GM12878 (cell line): ENCODE measurements around the gene FNDC8. TPM values are rescaled to one million over a fixed set of nuclear protein-coding genes. Genes with fewer than 3 reads are reported as not detected.

Source experiments
- ATAC-seq: fragments of 200-7000 bp; cut with Tn5 transposase; 3 replicates; pipeline ENCODE4 v1.9.1; 2020; ENCODE audit warnings: mild to moderate bottlenecking, moderate library complexity
- BruUV-seq: library from RNA; stranded (reverse); fragments of 400-500 nt; replicated peaks from 2 replicates; lab custom pipeline; 2021; lab: Mats Ljungman, UMichigan
- CTCF ChIA-PET: fragments of 300-600 bp; sonication (Branson Sonifier 250); formaldehyde crosslinking; extraction: SDS; loops from one replicate; lab custom pipeline; 2021; ENCODE audit warnings: inconsistent platforms; lab: Yijun Ruan, JAX
- POLR2A ChIA-PET: fragments of 350-600 bp; formaldehyde crosslinking; extraction: SDS; loops from one replicate; lab custom pipeline; 2021; ENCODE audit warnings: inconsistent platforms; lab: Charles Lee
- RAD21 ChIA-PET: fragments of 300-600 bp; sonication (Branson Sonifier 250); formaldehyde crosslinking; loops from one replicate; lab custom pipeline; 2023; ENCODE audit warnings: antibody characterized with exemption; ENCODE audit not compliant: unreplicated experiment; lab: Charles Lee
- SMC1A ChIA-PET: fragments of 300-600 bp; sonication (Branson Sonifier 250); formaldehyde crosslinking; loops from one replicate; lab custom pipeline; 2023; ENCODE audit not compliant: unreplicated experiment, uncharacterized antibody; lab: Charles Lee
- DNase-seq: peaks from one replicate; pipeline ENCODE4 v3.0.0-alpha.2; 2011; ENCODE audit warnings: low read depth, low spot score
- FAIRE-seq: peaks from 3 replicates; lab custom pipeline; 2011; peaks lifted over from hg19 to GRCh38; lab: Jason Lieb, UNC
- H2AFZ ChIP-seq: 2 replicates; pipeline ENCODE4 v1.6.0; 2011; ENCODE audit warnings: low read depth, low read length, control low read depth; ENCODE audit not compliant: control insufficient read depth
- H3K27ac ChIP-seq: 2 replicates; pipeline ENCODE4 v1.5.1; 2011; ENCODE audit warnings: control low read depth; ENCODE audit not compliant: control insufficient read depth, insufficient read depth
- H3K27me3 ChIP-seq, 2 experiments: replicated peaks in 1 of 2; 2 replicates each; pipeline versions ENCODE4 v1.6.0 to v1.6.1; 2011; ENCODE audit warnings: low read length in 1 of 2; ENCODE audit not compliant: control insufficient read depth in 2 of 2, insufficient read depth in 2 of 2
- H3K36me3 ChIP-seq, 2 experiments: 2 replicates each; pipeline ENCODE4 v1.5.1; 2011; ENCODE audit warnings: low read length in 1 of 2; ENCODE audit not compliant: control insufficient read depth in 2 of 2, insufficient read depth in 2 of 2
- H3K4me1 ChIP-seq: 2 replicates; pipeline ENCODE4 v1.6.1; 2011; ENCODE audit warnings: mild to moderate bottlenecking, low read length, moderate library complexity, mixed read lengths; ENCODE audit not compliant: control insufficient read depth, insufficient read depth
- H3K4me2 ChIP-seq: 2 replicates; pipeline ENCODE4 v1.6.0; 2011; ENCODE audit warnings: control low read depth; ENCODE audit not compliant: control insufficient read depth, insufficient read depth
- H3K4me3 ChIP-seq: fragments of 200-600 bp; sonication (generic); 2 replicates; pipeline ENCODE4 v1.5.1; 2016
- H3K79me2 ChIP-seq: 2 replicates; pipeline ENCODE4 v1.6.0; 2011; ENCODE audit warnings: low read length; ENCODE audit not compliant: control insufficient read depth, insufficient read depth
- H3K9ac ChIP-seq: 2 replicates; pipeline ENCODE4 v1.8.0; 2011; ENCODE audit warnings: low read length, control low read depth, mixed read lengths; ENCODE audit not compliant: control insufficient read depth, insufficient read depth
- H3K9me3 ChIP-seq: replicated peaks from 3 replicates; pipeline ENCODE4 v1.5.1; 2011; ENCODE audit warnings: mild to moderate bottlenecking, low read length; ENCODE audit not compliant: control insufficient read depth, insufficient read depth
- H4K20me1 ChIP-seq: 2 replicates; pipeline ENCODE4 v1.6.0; 2011; ENCODE audit not compliant: control insufficient read depth, insufficient read depth
- BMI1 ChIP-seq: fragments of 450-650 bp; IDR thresholded peaks from 2 replicates; pipeline ENCODE4 v1.6.1; 2016; ENCODE audit warnings: mild to moderate bottlenecking, moderate library complexity, borderline replicate concordance
- CTCF ChIP-seq, 3 experiments: IDR thresholded peaks in 2 of 3; conservative IDR thresholded peaks in 1 of 3; 2 replicates each; pipeline ENCODE4 v1.5.1; 2011; ENCODE audit warnings: low read depth in 3 of 3, low read length in 3 of 3, mild to moderate bottlenecking in 3 of 3, control low read depth in 2 of 3, moderate library complexity in 2 of 3, inconsistent platforms in 1 of 3, mixed read lengths in 1 of 3; ENCODE audit not compliant: control insufficient read depth in 2 of 3, insufficient read depth in 1 of 3; ENCODE audit errors: extremely low read depth in 1 of 3
- ETV6 ChIP-seq, 2 experiments: fragments of 450-650 bp in 1 of 2; IDR thresholded peaks in 1 of 2; conservative IDR thresholded peaks in 1 of 2; 2 replicates each; pipeline ENCODE4 v1.6.1; 2014; ENCODE audit warnings: antibody characterized with exemption in 1 of 2, borderline replicate concordance in 1 of 2, low read depth in 1 of 2, mild to moderate bottlenecking in 1 of 2, moderate library complexity in 1 of 2
- GABPA ChIP-seq: IDR thresholded peaks from 2 replicates; pipeline ENCODE4 v1.6.1; 2014; ENCODE audit warnings: antibody characterized with exemption, low read depth, mild to moderate bottlenecking, inconsistent platforms
- RB1 ChIP-seq: fragments of 450-650 bp; formaldehyde crosslinking; IDR thresholded peaks from 2 replicates; pipeline ENCODE4 v1.6.1; 2017; ENCODE audit warnings: mild to moderate bottlenecking, borderline replicate concordance
- ZNF687 ChIP-seq: fragments of 450-650 bp; IDR thresholded peaks from 2 replicates; pipeline ENCODE4 v1.6.1; 2017; ENCODE audit warnings: mild to moderate bottlenecking, moderate library complexity
- WGBS: methylation state at CpG from one replicate; pipeline ENCODE4 v1.1.6; 2016; ENCODE audit warnings: low lambda C conversion rate; ENCODE audit not compliant: insufficient replicate concordance, insufficient coverage; ENCODE audit errors: missing lambda C conversion rate; 5-methylcytosine and 5-hydroxymethylcytosine counted together
- in situ Hi-C: fragments of 300-500 bp; cut with MboI; formaldehyde crosslinking; loops from 9 replicates; pipeline ENCODE4 v1.14.3; 2018; ENCODE audit warnings: mixed read lengths
- intact Hi-C: fragments of 100-400 bp; cut with micrococcal nuclease; formaldehyde crosslinking; loops from one replicate; pipeline ENCODE4 v1.14.2; 2022; ENCODE audit not compliant: unreplicated experiment
- polyA plus RNA-seq, 11 experiments: library from polyadenylated mRNA; depleted of rRNA in 4 of 11; unstranded in 6 of 11; stranded (reverse) in 5 of 11; fragments of >200 nt; fragmentation: Nextera tagmentation in 4 of 11; fragmentation: Illumina TruSeq in 1 of 11; extraction: Ambion mirVana in 4 of 11; extraction: Trizol in 1 of 11; gene quantifications; 1 replicate in 1 of 11; 2 replicates in 10 of 11; pipeline versions ENCODE4 v1.2.1 to v1.2.3, GENCODE V29; 2011 to 2016; ENCODE audit warnings: inconsistent platforms in 2 of 11, missing spikeins in 2 of 11, low read depth in 1 of 11
- total RNA-seq, 4 experiments: library from RNA; depleted of rRNA in 3 of 4; stranded (reverse); fragments of >200 nt in 3 of 4; fragmentation: Illumina TruSeq in 1 of 4; extraction: Trizol in 1 of 4; gene quantifications; 2 replicates each; pipeline versions ENCODE4 v1.2.1 to v1.2.3, GENCODE V29; 2013 to 2021

FNDC8 gene
- total and polyA plus RNA-seq, 10 of the 15 experiments (the other 5 are each of a cell fraction or from before 2014, with no cell fraction given), result 0.06 to 0.15 (median 0.11) TPM; not detected in 7

- no peaks in the 10 kb centered on the region for H3K79me2 ChIP-seq
- FAIRE-seq, result no peak
- CTCF ChIA-PET, result interaction anchor here (1.3 kb wide), 1 partner anchor 102 kb away, joined by 3 read pairs; no protein-coding TSS in a partner anchor
- WGBS, result 98% methylated on average over 3 of the region's 3 CpGs
- H2AFZ ChIP-seq, result no peak overlapping the region
- no peak for ATAC-seq
- H4K20me1 ChIP-seq, result no peaks in the 10 kb centered on the region
- peaks cover 8 to 23% of the 10 kb centered on the region in 2 experiments for H3K36me3 ChIP-seq
- no peak overlapping the region for H3K4me2 ChIP-seq
- in situ Hi-C loops, result loop anchor here (25.0 kb wide), 1 partner anchor 888 kb away; no protein-coding TSS in a partner anchor
- no peak overlapping the region for H3K4me3 ChIP-seq
- H3K9me3 ChIP-seq, result no peaks in the 10 kb centered on the region
- H3K27ac ChIP-seq, result no peak overlapping the region
- H3K4me1 ChIP-seq, result no peaks in the 10 kb centered on the region
- RAD21 ChIA-PET, result no interaction called here
- no peaks in the 10 kb centered on the region for H3K27me3 ChIP-seq
- H3K9ac ChIP-seq, result no peak overlapping the region
- no TSS peak for BruUV-seq
- SMC1A ChIA-PET, result no interaction called here
- TF ChIP-seq RB1 (no peak), CTCF (IDR thresholded peaks at IDR 0.05 in 2 of 3, conservative IDR thresholded peaks at IDR 0.05 in 1 of 3; ENCODE audit: control insufficient read depth in 2 of 3, extremely low read depth in 1 of 3, insufficient read depth in 1 of 3, low read depth in 3 of 3, low read length in 3 of 3) (no peak)
- no peak for DNase-seq
- intact Hi-C loops, result no loop called here
- POLR2A ChIA-PET, result no interaction called here
Observed at GRCh38 chr17:35099908-35100307, 21.5 kb upstream of the FNDC8 start.

GRCh38 chr17:35101036-35101435, 20.4 kb upstream of the FNDC8 start:
- WGBS, result 96% methylated on average over 14 of the region's 14 CpGs
- CTCF ChIA-PET, result interaction anchor here (0.6 kb wide), 1 partner anchor 18 kb away, joined by 3 read pairs; no protein-coding TSS in a partner anchor
- intact Hi-C loops, result no loop called here

More at GRCh38 chr17:35101036-35101435, 20.4 kb upstream of the FNDC8 start:
- TF ChIP-seq ZNF687, result no peak
- no peak for TF ChIP-seq GABPA
- TF ChIP-seq BMI1, result no peak
- no peak for TF ChIP-seq ETV6 (conservative IDR thresholded peaks at IDR 0.05 in 1 of 2, IDR thresholded peaks at IDR 0.05 in 1 of 2; ENCODE audit: borderline replicate concordance in 1 of 2, low read depth in 1 of 2)
- TF ChIP-seq, all 136 proteins: peak for 0
- Histone ChIP-seq H3K4me3 (no peak overlapping the region), H3K9me3 (no peaks in the 10 kb centered on the region), H3K27me3 (no peaks in the 10 kb centered on the region), H3K4me2 (no peak overlapping the region), H4K20me1 (no peaks in the 10 kb centered on the region), H3K79me2 (no peaks in the 10 kb centered on the region), H3K27ac (no peak overlapping the region), H3K4me1 (no peaks in the 10 kb centered on the region), H3K9ac (no peak overlapping the region), H3K36me3 (peaks cover 8 to 23% of the 10 kb centered on the region in 2 experiments), H2AFZ (no peak overlapping the region)
- BruUV-seq, result no TSS peak
- no peak for ATAC-seq
- POLR2A ChIA-PET, result no interaction called here
- no peak for DNase-seq
- no peak for FAIRE-seq
- SMC1A ChIA-PET, result no interaction called here
- in situ Hi-C loops, result loop anchor here (25.0 kb wide), 1 partner anchor 889 kb away; no protein-coding TSS in a partner anchor
- RAD21 ChIA-PET, result no interaction called here
